ENCODE results near the gene OTUD6A. TPM values are rescaled to one million over a fixed set of nuclear protein-coding genes. Genes with fewer than 3 reads are reported as not detected.

OTUD6A gene
- total RNA-seq, 1 donor from 2014 or later = not detected

GRCh38 chrX:70025464-70025863, 36.8 kb upstream of the OTUD6A start:
- no peaks in the 10 kb centered on the region for H3K9me3 ChIP-seq
- H3K4me1 ChIP-seq = no peaks in the 10 kb centered on the region
- intact Hi-C loops (cut with DNase I) = no loop called here
- no peaks in the 10 kb centered on the region for H3K36me3 ChIP-seq
- H3K27ac ChIP-seq = no peak overlapping the region
- no peak for TF ChIP-seq POLR2AphosphoS5 (IDR thresholded peaks at IDR 0.05; ENCODE audit: insufficient read depth in 1 of 2, low read depth in 1 of 2)
- no peak for TF ChIP-seq CTCF (IDR thresholded peaks at IDR 0.05)
- TF ChIP-seq POLR2A (IDR thresholded peaks at IDR 0.05) = no peak
- DNase-seq (ENCODE audit: extremely low spot score in 2 of 2) = no peak
- H3K27me3 ChIP-seq = no peaks in the 10 kb centered on the region
- no peak overlapping the region for H3K4me3 ChIP-seq

- TF ChIP-seq POLR2A (IDR thresholded peaks at IDR 0.05) (no peak), CTCF (IDR thresholded peaks at IDR 0.05) (no peak), POLR2AphosphoS5 (IDR thresholded peaks at IDR 0.05; ENCODE audit: insufficient read depth in 1 of 2, low read depth in 1 of 2) (no peak)
- Histone ChIP-seq H3K36me3 (no peaks in the 10 kb centered on the region), H3K27me3 (no peaks in the 10 kb centered on the region), H3K9me3 (no peaks in the 10 kb centered on the region), H3K27ac (no peak overlapping the region), H3K4me1 (no peaks in the 10 kb centered on the region), H3K4me3 (no peak overlapping the region)
- DNase-seq (ENCODE audit: extremely low spot score in 2 of 2) = no peak
- intact Hi-C loops (cut with DNase I) = no loop called here
Measured at GRCh38 chrX:70026112-70026850, 36.0 kb upstream of the OTUD6A start.

DNA sequence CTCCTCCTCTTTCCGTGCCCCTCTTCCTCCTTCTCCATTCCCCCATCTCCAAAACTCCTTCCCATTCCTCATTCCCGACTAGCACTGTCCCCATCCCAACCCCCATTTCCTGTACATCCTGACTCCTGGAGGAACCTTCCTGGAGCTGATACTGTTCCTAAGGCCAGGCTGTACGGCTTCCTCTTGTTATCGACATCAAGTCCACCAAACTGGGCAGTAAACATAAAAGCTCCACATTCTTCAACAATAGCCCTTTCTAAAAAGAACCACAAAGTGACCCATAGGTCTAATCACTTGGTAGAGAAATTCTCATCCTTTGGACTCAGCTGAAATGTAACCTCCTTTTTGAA, 35.4 kb upstream of the OTUD6A start:
- Histone ChIP-seq H3K9me3 (no peaks in the 10 kb centered on the region), H3K4me1 (no peaks in the 10 kb centered on the region), H3K4me3 (no peak overlapping the region), H3K36me3 (no peaks in the 10 kb centered on the region), H3K27ac (no peak overlapping the region), H3K27me3 (no peaks in the 10 kb centered on the region)
- intact Hi-C loops (cut with DNase I) = no loop called here
- no peak for DNase-seq (ENCODE audit: extremely low spot score in 2 of 2)
- TF ChIP-seq CTCF (IDR thresholded peaks at IDR 0.05) (no peak), POLR2AphosphoS5 (IDR thresholded peaks at IDR 0.05; ENCODE audit: insufficient read depth in 1 of 2, low read depth in 1 of 2) (no peak), POLR2A (IDR thresholded peaks at IDR 0.05) (no peak)

DNA sequence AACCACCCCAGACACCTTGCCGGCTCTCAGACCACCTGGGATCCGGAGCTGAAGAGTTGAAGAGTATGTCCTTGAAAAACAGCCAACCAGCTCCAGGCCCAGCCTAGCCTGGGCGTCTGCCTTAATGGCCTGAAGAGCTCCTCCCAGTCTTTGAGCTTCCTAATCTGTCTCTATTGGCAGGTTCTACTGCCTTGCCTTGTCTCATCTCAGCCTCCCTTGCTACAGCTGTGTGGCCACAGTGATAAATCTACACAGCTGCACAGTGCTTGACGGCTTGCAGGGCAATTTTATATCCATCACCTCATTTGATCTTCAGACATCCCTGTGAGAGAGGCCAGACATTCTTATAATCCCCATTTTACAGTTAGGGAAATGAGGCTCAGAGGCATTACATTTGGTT, 32.4 kb upstream of the OTUD6A start:
- intact Hi-C loops (cut with DNase I) = no loop called here
- H3K4me1 ChIP-seq = no peaks in the 10 kb centered on the region
- no peak overlapping the region for H3K4me3 ChIP-seq
- no peak overlapping the region for H3K27ac ChIP-seq
- H3K27me3 ChIP-seq = no peaks in the 10 kb centered on the region
- TF ChIP-seq POLR2AphosphoS5 (IDR thresholded peaks at IDR 0.05; ENCODE audit: insufficient read depth in 1 of 2, low read depth in 1 of 2) (no peak), CTCF (IDR thresholded peaks at IDR 0.05) (no peak), POLR2A (IDR thresholded peaks at IDR 0.05) (no peak)
- H3K36me3 ChIP-seq = no peaks in the 10 kb centered on the region
- no peaks in the 10 kb centered on the region for H3K9me3 ChIP-seq
- peak in 1 of 2 donors; percentile 62 for DNase-seq (ENCODE audit: extremely low spot score in 2 of 2)

- peak in 1 of 2 donors; percentile 54 for DNase-seq (ENCODE audit: extremely low spot score in 2 of 2)
- no peaks in the 10 kb centered on the region for H3K9me3 ChIP-seq
- intact Hi-C loops (cut with DNase I) = no loop called here
- no peak for TF ChIP-seq POLR2A (IDR thresholded peaks at IDR 0.05)
- no peak for TF ChIP-seq POLR2AphosphoS5 (IDR thresholded peaks at IDR 0.05; ENCODE audit: insufficient read depth in 1 of 2, low read depth in 1 of 2)
- peak in 2 of 3 experiments; percentile 40 to 50 for TF ChIP-seq CTCF (IDR thresholded peaks at IDR 0.05)
- H3K36me3 ChIP-seq = no peaks in the 10 kb centered on the region
- H3K4me3 ChIP-seq = no peak overlapping the region
- H3K27ac ChIP-seq = no peak overlapping the region
- H3K4me1 ChIP-seq = no peaks in the 10 kb centered on the region
- no peaks in the 10 kb centered on the region for H3K27me3 ChIP-seq
Measured at GRCh38 chrX:70030301-70030767, 31.9 kb upstream of the OTUD6A start.
